Mammary epithelial cell (primary cell): ENCODE data around the gene DCLRE1C.

Experiments
- CTCF ChIP-seq, 2 donors: IDR thresholded peaks in 1 of 2; conservative IDR thresholded peaks in 1 of 2; 2 replicates each; pipeline ENCODE4 v1.5.1; 2011 to 2012; ENCODE audit warnings: inconsistent platforms in 2 of 2, low read length in 2 of 2, mild to moderate bottlenecking in 2 of 2, control low read depth in 1 of 2, low read depth in 1 of 2; ENCODE audit not compliant: insufficient read depth in 1 of 2; ENCODE audit errors: extremely low read depth in 1 of 2
- EZH2 ChIP-seq: IDR thresholded peaks from 2 replicates; pipeline ENCODE4 v1.6.1; 2012; ENCODE audit warnings: low read length, inconsistent platforms, borderline replicate concordance

DNA sequence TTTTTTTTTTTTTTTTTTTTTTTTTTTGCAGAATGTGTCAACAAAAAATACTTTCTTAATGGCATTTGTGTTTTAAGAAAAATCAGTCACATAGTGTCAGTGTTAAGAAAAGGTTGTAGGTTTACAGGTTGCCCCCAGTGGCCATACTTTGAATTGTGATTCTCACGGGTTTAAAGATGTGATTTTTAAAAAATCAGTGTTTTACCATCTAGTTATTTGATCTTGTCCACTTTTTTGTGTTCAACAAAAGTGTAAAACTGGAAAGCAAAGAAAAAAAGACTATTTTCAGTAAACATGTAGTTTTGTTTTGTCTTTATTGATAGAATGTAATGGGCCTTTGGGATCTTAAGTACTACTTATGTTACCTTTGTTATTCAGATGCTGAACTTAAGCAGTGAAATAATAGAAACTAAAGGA lies 49.6 kb downstream of the DCLRE1C start:
- TF ChIP-seq CTCF (conservative IDR thresholded peaks at IDR 0.05 in 1 of 2, IDR thresholded peaks at IDR 0.05 in 1 of 2; ENCODE audit: extremely low read depth in 1 of 2, insufficient read depth in 1 of 2, low read depth in 1 of 2, low read length in 2 of 2) (peak; percentile 59 to 62), EZH2 (no peak)
